Stimulated activated effector memory CD8-positive, alpha-beta T cell treated with anti-CD3 and anti-CD28 coated beads, Interleukin-12 subunit alpha, Interleukin-12 subunit beta, amount 100 ng/mL, for 72 hours (primary cell): ENCODE results near the gene SP6.

Experiments used
- ATAC-seq: fragments of 150-1000 bp; cut with Tn5 transposase; 2 replicates; pipeline ENCODE4 v1.10.0; 2021
- DNase-seq, 2 donors: peaks; one replicate each; pipeline ENCODE4 v3.0.0; 2021 to 2022; ENCODE audit warnings: low spot score in 2 of 2
- H3K27ac Mint-ChIP-seq: one replicate; pipeline ENCODE4 v1.8.0; 2022; ENCODE audit warnings: mild to moderate bottlenecking, mixed read lengths
- H3K36me3 Mint-ChIP-seq: one replicate; pipeline ENCODE4 v1.8.0; 2022; ENCODE audit warnings: mild to moderate bottlenecking, mixed read lengths
- H3K4me1 Mint-ChIP-seq: one replicate; pipeline ENCODE4 v1.8.0; 2022; ENCODE audit warnings: mixed read lengths
- H3K4me3 Mint-ChIP-seq: one replicate; pipeline ENCODE4 v1.8.0; 2022; ENCODE audit warnings: mild to moderate bottlenecking, mixed read lengths
- H3K9me3 Mint-ChIP-seq: one replicate; pipeline ENCODE4 v1.8.0; 2022; ENCODE audit warnings: mixed read lengths

The SP6 gene

GRCh38 chr17:47883589-47884426 lies 32.8 kb upstream of the SP6 start:
- Mint-ChIP-seq H3K9me3 (no peaks in the 10 kb centered on the region), H3K4me1 (peaks cover 11% of the 10 kb centered on the region), H3K4me3 (no peak overlapping the region), H3K27ac (no peak overlapping the region), H3K36me3 (no peaks in the 10 kb centered on the region)
- DNase-seq (no peak), ATAC-seq (no peak)

GRCh38 chr17:47882695-47883588 lies 32.0 kb upstream of the SP6 start:
- Mint-ChIP-seq H3K9me3 (no peaks in the 10 kb centered on the region), H3K36me3 (no peaks in the 10 kb centered on the region), H3K4me1 (peaks cover 13% of the 10 kb centered on the region), H3K27ac (no peak overlapping the region), H3K4me3 (no peak overlapping the region)
- ATAC-seq: no peak
- DNase-seq: no peak

GRCh38 chr17:47882247-47882646 lies 31.3 kb upstream of the SP6 start:
- H3K4me1 Mint-ChIP-seq: peaks cover 13% of the 10 kb centered on the region
- H3K9me3 Mint-ChIP-seq: no peaks in the 10 kb centered on the region
- no peak overlapping the region for H3K27ac Mint-ChIP-seq
- H3K36me3 Mint-ChIP-seq: no peaks in the 10 kb centered on the region
- DNase-seq: no peak
- no peak overlapping the region for H3K4me3 Mint-ChIP-seq
- ATAC-seq: no peak

- no peak for ATAC-seq
- no peaks in the 10 kb centered on the region for H3K36me3 Mint-ChIP-seq
- H3K27ac Mint-ChIP-seq: no peak overlapping the region
- H3K4me1 Mint-ChIP-seq: peaks cover 13% of the 10 kb centered on the region
- no peak for DNase-seq
- no peak overlapping the region for H3K4me3 Mint-ChIP-seq
- H3K9me3 Mint-ChIP-seq: no peaks in the 10 kb centered on the region
Measured at GRCh38 chr17:47879776-47880454, 29.0 kb upstream of the SP6 start.

GRCh38 chr17:47879028-47879585 lies 28.1 kb upstream of the SP6 start:
- Mint-ChIP-seq H3K4me3 (no peak overlapping the region), H3K36me3 (no peaks in the 10 kb centered on the region), H3K27ac (no peak overlapping the region), H3K9me3 (no peaks in the 10 kb centered on the region), H3K4me1 (peaks cover 13% of the 10 kb centered on the region)
- ATAC-seq: peak; percentile 94
- no peak for DNase-seq

- H3K27ac Mint-ChIP-seq: no peak overlapping the region
- no peak overlapping the region for H3K4me3 Mint-ChIP-seq
- ATAC-seq: no peak
- no peaks in the 10 kb centered on the region for H3K9me3 Mint-ChIP-seq
- DNase-seq: no peak
- no peaks in the 10 kb centered on the region for H3K36me3 Mint-ChIP-seq
- peaks cover 11% of the 10 kb centered on the region for H3K4me1 Mint-ChIP-seq
Measured at GRCh38 chr17:47878203-47879027, 27.5 kb upstream of the SP6 start.

GRCh38 chr17:47877368-47878034 lies 26.5 kb upstream of the SP6 start:
- Mint-ChIP-seq H3K4me3 (no peak overlapping the region), H3K9me3 (no peaks in the 10 kb centered on the region), H3K27ac (no peak overlapping the region), H3K4me1 (peaks cover 7% of the 10 kb centered on the region), H3K36me3 (no peaks in the 10 kb centered on the region)
- DNase-seq: no peak
- ATAC-seq: no peak

GRCh38 chr17:47875011-47875985 lies 24.3 kb upstream of the SP6 start:
- no peaks in the 10 kb centered on the region for H3K36me3 Mint-ChIP-seq
- H3K4me1 Mint-ChIP-seq: peaks cover 7% of the 10 kb centered on the region
- no peak for ATAC-seq
- no peak overlapping the region for H3K4me3 Mint-ChIP-seq
- H3K9me3 Mint-ChIP-seq: no peaks in the 10 kb centered on the region
- peak overlapping the region; percentile 45 for H3K27ac Mint-ChIP-seq
- no peak for DNase-seq

GRCh38 chr17:47873200-47874090 lies 22.5 kb upstream of the SP6 start:
- H3K9me3 Mint-ChIP-seq: no peaks in the 10 kb centered on the region
- no peak for DNase-seq
- H3K4me1 Mint-ChIP-seq: no peaks in the 10 kb centered on the region
- no peak overlapping the region for H3K27ac Mint-ChIP-seq
- no peak for ATAC-seq
- H3K4me3 Mint-ChIP-seq: no peak overlapping the region
- H3K36me3 Mint-ChIP-seq: no peaks in the 10 kb centered on the region

- DNase-seq (no peak), ATAC-seq (no peak)
- no peaks in the 10 kb centered on the region for H3K9me3 Mint-ChIP-seq
- H3K27ac Mint-ChIP-seq: no peak overlapping the region
- H3K4me1 Mint-ChIP-seq: no peaks in the 10 kb centered on the region
- no peaks in the 10 kb centered on the region for H3K36me3 Mint-ChIP-seq
- H3K4me3 Mint-ChIP-seq: no peak overlapping the region
Measured at GRCh38 chr17:47872651-47873161, 21.7 kb upstream of the SP6 start.

GRCh38 chr17:47872019-47872650 lies 21.2 kb upstream of the SP6 start:
- ATAC-seq: no peak
- Mint-ChIP-seq H3K27ac (no peak overlapping the region), H3K4me1 (no peaks in the 10 kb centered on the region), H3K4me3 (no peak overlapping the region), H3K9me3 (no peaks in the 10 kb centered on the region), H3K36me3 (no peaks in the 10 kb centered on the region)
- no peak for DNase-seq

GRCh38 chr17:47871048-47871447 lies 20.1 kb upstream of the SP6 start:
- Mint-ChIP-seq H3K4me1 (no peaks in the 10 kb centered on the region), H3K27ac (no peak overlapping the region), H3K9me3 (no peaks in the 10 kb centered on the region), H3K36me3 (no peaks in the 10 kb centered on the region), H3K4me3 (no peak overlapping the region)
- DNase-seq: no peak
- no peak for ATAC-seq
